Natural killer cell (primary cell): ENCODE data around the gene SLC22A23. TPM values are rescaled to one million over a fixed set of nuclear protein-coding genes. Genes with fewer than 3 reads are reported as not detected.

Experiments used
- ATAC-seq, 3 donors: fragments of 150-1000 bp in 2 of 3; fragments of 200-7000 bp in 1 of 3; cut with Tn5 transposase; 1 replicate in 1 of 3; 2 replicates in 2 of 3; pipeline ENCODE4 v1.10.0; 2021; ENCODE audit warnings: mild to moderate bottlenecking in 2 of 3, moderate library complexity in 2 of 3
- DNase-seq, 2 donors: peaks; one replicate each; pipeline versions ENCODE4 v3.0.0 to v3.0.0-alpha.2; 2013 to 2021; ENCODE audit warnings: mixed read lengths in 1 of 2
- H3K27ac ChIP-seq: one replicate; pipeline ENCODE4 v1.5.1; 2013; ENCODE audit warnings: mild to moderate bottlenecking, low read length
- H3K27me3 ChIP-seq: one replicate; pipeline ENCODE4 v1.6.1; 2013; ENCODE audit warnings: low read length; ENCODE audit not compliant: control insufficient read depth, insufficient read depth
- H3K36me3 ChIP-seq: one replicate; pipeline ENCODE4 v1.6.1; 2013; ENCODE audit warnings: low read length; ENCODE audit not compliant: control insufficient read depth, insufficient read depth
- H3K4me1 ChIP-seq: one replicate; pipeline ENCODE4 v1.6.1; 2013; ENCODE audit warnings: low read length; ENCODE audit not compliant: control insufficient read depth, insufficient read depth
- H3K4me3 ChIP-seq: one replicate; pipeline ENCODE4 v1.5.1; 2013; ENCODE audit warnings: low read length
- H3K9me3 ChIP-seq: one replicate; pipeline ENCODE4 v1.6.1; 2013; ENCODE audit warnings: low read length; ENCODE audit not compliant: control insufficient read depth, insufficient read depth
- H3K27ac Mint-ChIP-seq, 2 donors: one replicate each; pipeline ENCODE4 v1.8.0; 2022; ENCODE audit warnings: mild to moderate bottlenecking in 2 of 2, mixed read lengths in 2 of 2, moderate library complexity in 1 of 2
- H3K27me3 Mint-ChIP-seq, 2 donors: one replicate each; pipeline ENCODE4 v1.8.0; 2022; ENCODE audit warnings: low read depth in 2 of 2, mixed read lengths in 2 of 2
- H3K36me3 Mint-ChIP-seq: one replicate; pipeline ENCODE4 v1.8.0; 2022; ENCODE audit warnings: mixed read lengths
- H3K4me1 Mint-ChIP-seq, 2 donors: one replicate each; pipeline ENCODE4 v1.8.0; 2022; ENCODE audit warnings: mixed read lengths in 2 of 2
- H3K4me3 Mint-ChIP-seq: one replicate; pipeline ENCODE4 v1.8.0; 2022; ENCODE audit warnings: mild to moderate bottlenecking, moderate library complexity, mixed read lengths
- H3K9me3 Mint-ChIP-seq, 2 donors: one replicate each; pipeline ENCODE4 v1.8.0; 2022; ENCODE audit warnings: mixed read lengths in 2 of 2
- WGBS: methylation state at CpG from one replicate; pipeline ENCODE4 v1.1.7; 2013; ENCODE audit warnings: missing lambda C conversion rate; ENCODE audit not compliant: insufficient coverage; 5-methylcytosine and 5-hydroxymethylcytosine counted together
- intact Hi-C: fragments of 100-400 bp; cut with micrococcal nuclease; formaldehyde crosslinking; loops from one replicate; pipeline ENCODE4 v1.14.2; 2022
- total RNA-seq, 4 donors: library from RNA; stranded (reverse); fragments of 120-200 nt in 1 of 4; gene quantifications; one replicate each; pipeline versions ENCODE4 v1.2.3 to v1.2.4, GENCODE V29; 2013 to 2022
- TF ChIP-seq, protein P1 (sequence below): fragments of 200-600 bp; IDR thresholded peaks from one replicate; pipeline ENCODE4 v1.8.0; 2022; ENCODE audit warnings: antibody characterized with exemption

The SLC22A23 gene
- total RNA-seq, 3 donors from 2014 or later (not counting 1 experiment from before 2014, with no cell fraction given): 0.24 to 0.79 (median 0.38) TPM

DNA sequence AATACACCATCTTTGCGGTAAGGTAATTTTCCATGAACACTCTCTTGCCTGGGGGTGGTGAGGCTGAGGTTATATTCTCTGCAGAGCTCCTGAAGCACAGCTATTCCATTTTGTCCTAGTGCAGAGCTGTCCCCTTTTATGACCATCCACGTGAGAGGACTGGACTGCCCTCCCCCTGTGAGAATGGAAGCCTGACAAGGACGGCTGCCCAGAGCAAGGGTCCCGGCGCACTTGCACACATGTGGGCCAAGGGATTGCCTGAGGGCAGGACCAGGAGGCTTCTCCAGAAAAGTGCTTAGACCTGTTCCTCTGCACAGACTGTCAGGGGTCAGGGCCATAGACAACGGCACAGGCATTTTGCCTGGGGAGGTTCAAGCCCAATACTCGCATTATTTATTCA is 48.2 kb downstream of the SLC22A23 start:
- DNase-seq (no peak), ATAC-seq (no peak)
- H3K36me3 Mint-ChIP-seq: no peaks in the 10 kb centered on the region
- WGBS: 96% methylated on average over 6 of the region's 7 CpGs
- H3K9me3 Mint-ChIP-seq: no peaks in the 10 kb centered on the region
- H3K4me3 Mint-ChIP-seq: no peak overlapping the region
- Histone ChIP-seq H3K27me3 (no peaks in the 10 kb centered on the region), H3K27ac (no peak overlapping the region), H3K4me3 (no peak overlapping the region), H3K9me3 (no peaks in the 10 kb centered on the region), H3K36me3 (no peaks in the 10 kb centered on the region), H3K4me1 (no peaks in the 10 kb centered on the region)
- intact Hi-C loops: no loop called here
- H3K27ac Mint-ChIP-seq: no peak overlapping the region
- TF ChIP-seq, protein P1, sequence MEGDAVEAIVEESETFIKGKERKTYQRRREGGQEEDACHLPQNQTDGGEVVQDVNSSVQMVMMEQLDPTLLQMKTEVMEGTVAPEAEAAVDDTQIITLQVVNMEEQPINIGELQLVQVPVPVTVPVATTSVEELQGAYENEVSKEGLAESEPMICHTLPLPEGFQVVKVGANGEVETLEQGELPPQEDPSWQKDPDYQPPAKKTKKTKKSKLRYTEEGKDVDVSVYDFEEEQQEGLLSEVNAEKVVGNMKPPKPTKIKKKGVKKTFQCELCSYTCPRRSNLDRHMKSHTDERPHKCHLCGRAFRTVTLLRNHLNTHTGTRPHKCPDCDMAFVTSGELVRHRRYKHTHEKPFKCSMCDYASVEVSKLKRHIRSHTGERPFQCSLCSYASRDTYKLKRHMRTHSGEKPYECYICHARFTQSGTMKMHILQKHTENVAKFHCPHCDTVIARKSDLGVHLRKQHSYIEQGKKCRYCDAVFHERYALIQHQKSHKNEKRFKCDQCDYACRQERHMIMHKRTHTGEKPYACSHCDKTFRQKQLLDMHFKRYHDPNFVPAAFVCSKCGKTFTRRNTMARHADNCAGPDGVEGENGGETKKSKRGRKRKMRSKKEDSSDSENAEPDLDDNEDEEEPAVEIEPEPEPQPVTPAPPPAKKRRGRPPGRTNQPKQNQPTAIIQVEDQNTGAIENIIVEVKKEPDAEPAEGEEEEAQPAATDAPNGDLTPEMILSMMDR: no peak
- H3K4me1 Mint-ChIP-seq: peaks cover 5 to 7% of the 10 kb centered on the region in 2 donors
- H3K27me3 Mint-ChIP-seq: peaks cover 14 to 32% of the 10 kb centered on the region in 2 donors

- Mint-ChIP-seq H3K9me3 (no peaks in the 10 kb centered on the region), H3K4me1 (peaks cover 5 to 7% of the 10 kb centered on the region in 2 donors), H3K27ac (no peak overlapping the region), H3K27me3 (peaks cover 12 to 38% of the 10 kb centered on the region in 2 donors), H3K36me3 (no peaks in the 10 kb centered on the region), H3K4me3 (no peak overlapping the region)
- Histone ChIP-seq H3K27ac (no peak overlapping the region), H3K9me3 (no peaks in the 10 kb centered on the region), H3K4me1 (no peaks in the 10 kb centered on the region), H3K36me3 (no peaks in the 10 kb centered on the region), H3K27me3 (no peaks in the 10 kb centered on the region), H3K4me3 (no peak overlapping the region)
- intact Hi-C loops: no loop called here
- ATAC-seq (no peak), DNase-seq (no peak)
- TF ChIP-seq, protein P1: no peak
These were observed 49.0 kb downstream of the SLC22A23 start for GRCh38 chr6:3407840-3408239.

DNA sequence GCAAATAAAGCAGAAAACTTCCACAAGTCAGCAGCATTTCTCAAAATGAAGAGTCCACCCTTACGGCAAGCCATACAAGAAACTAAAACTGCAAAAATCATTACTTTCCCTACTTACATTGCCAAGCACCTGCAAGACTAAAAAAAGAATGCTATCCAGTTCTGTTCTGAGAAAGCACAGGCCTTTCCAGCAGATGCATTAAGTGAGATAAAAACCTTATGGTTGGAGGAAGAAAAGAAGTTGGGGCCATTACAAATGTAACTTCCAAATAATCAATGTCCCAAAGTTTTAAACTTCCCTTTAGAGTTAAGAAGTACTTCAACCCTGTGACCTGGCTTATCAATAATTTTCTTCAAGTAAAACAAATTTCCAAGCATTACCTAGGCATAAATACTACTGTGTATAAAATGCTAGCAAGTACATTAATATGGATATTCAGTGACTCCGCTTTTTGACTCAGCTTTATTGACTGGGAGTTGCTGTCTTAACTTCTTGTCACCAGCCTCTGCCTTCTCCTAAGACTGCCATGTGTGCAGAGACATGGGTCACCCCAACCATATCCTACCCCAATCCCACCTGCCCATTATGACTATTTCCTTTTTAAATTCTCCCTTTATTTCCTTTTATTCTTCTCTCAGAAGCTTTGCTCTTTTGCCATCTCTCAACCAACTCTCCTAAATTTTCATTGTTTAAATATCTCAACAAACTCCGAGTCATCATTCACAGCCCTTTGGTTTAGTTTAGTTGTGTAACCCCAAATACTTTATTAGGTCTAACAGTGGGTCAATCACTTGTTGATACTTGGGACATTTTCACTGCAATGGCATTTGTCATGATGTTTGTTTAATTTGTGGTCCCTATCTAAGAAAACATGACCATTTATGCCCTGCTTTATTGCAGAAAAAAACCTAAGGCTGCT is 49.7 kb downstream of the SLC22A23 start:
- intact Hi-C loops: no loop called here
- H3K9me3 Mint-ChIP-seq: no peaks in the 10 kb centered on the region

More for the DNA sequence above, 49.7 kb downstream of the SLC22A23 start:
- Histone ChIP-seq H3K4me3 (no peak overlapping the region), H3K27ac (no peak overlapping the region), H3K9me3 (no peaks in the 10 kb centered on the region), H3K27me3 (no peaks in the 10 kb centered on the region), H3K36me3 (no peaks in the 10 kb centered on the region), H3K4me1 (no peaks in the 10 kb centered on the region)
- Mint-ChIP-seq H3K27me3 (peaks cover 11 to 44% of the 10 kb centered on the region in 2 donors), H3K4me3 (no peak overlapping the region), H3K36me3 (no peaks in the 10 kb centered on the region), H3K4me1 (peaks cover 5 to 7% of the 10 kb centered on the region in 2 donors), H3K27ac (no peak overlapping the region)
- TF ChIP-seq, protein P1: no peak
- DNase-seq: no peak
- 93% methylated on average over 3 of the region's 3 CpGs for WGBS
- no peak for ATAC-seq
